ENCODE results near the gene SRRM2.
A peak's percentile ranks its signal among the peaks of the same experiment; 100 is the strongest.

Gene SRRM2

GRCh38 chr16:2752035-2752849 is at the start of gene SRRM2:
Gene SRRM2 (plus strand): TSS chr16:2752638. CDS start chr16:2756365, 3,727 bp downstream.
- peak; percentile 89 to 91 for DNase-seq (ENCODE audit: low read depth in 2 of 2)

GRCh38 chr16:2702871-2703745 is 49.3 kb upstream of the SRRM2 start:
- no peak for DNase-seq (ENCODE audit: low read depth in 2 of 2)

DNA sequence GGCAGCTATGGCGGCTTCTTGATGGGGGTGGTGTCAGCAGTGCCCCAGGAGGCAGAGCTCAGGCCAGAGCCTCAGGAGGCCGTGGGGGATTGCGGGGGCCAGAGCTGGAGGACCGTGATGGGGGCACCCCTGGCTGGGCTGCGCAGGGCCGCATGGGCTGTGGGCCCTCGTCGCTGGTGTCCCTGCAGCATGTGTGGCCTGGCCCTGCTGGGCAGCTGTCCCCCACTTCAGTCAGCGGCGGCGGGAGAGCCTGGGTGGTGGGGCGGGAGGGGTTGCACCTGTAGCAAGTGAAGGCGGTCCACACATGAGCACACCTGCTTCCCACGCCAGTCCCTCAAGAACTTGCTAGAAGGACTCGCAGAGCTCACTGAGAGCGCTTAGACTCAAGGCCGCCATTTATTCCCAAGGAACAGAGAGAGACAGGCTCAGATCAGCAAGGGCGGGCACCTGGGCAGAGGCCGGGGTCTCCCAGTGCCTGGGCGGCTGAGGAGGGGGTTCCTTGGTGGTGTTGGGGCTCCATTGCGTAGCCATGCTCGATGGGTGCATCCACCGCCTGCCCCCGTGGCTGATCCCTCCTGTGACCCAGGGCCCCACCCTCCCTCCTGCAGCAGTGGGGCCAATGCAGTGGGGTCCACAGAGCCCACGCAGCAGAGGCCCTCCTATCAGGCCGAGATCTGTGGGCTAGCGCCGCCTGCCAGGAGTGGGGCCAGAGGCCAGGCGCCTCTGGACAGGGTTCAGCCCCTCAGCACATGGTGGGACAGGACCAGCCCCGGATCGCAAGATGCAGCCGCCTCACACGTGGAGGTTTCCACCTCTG is 48.1 kb upstream of the SRRM2 start:
- DNase-seq (ENCODE audit: low read depth in 2 of 2), result no peak

DNA sequence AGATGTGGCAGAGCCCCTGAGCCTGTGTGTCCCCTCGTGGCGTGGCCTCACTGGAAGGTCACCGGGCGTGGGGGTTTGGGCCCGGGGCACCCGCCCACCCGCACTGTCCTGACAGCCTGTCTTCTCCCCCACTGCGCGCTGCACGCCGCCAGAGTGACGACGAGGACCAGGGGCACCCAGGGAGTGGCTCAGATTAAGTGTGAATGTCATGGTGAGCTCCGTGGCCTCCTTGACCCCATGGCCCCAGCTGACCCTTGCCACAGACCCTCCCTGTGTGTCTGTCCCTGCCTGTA is 47.5 kb upstream of the SRRM2 start:
- DNase-seq (ENCODE audit: low read depth in 2 of 2), result no peak

DNA sequence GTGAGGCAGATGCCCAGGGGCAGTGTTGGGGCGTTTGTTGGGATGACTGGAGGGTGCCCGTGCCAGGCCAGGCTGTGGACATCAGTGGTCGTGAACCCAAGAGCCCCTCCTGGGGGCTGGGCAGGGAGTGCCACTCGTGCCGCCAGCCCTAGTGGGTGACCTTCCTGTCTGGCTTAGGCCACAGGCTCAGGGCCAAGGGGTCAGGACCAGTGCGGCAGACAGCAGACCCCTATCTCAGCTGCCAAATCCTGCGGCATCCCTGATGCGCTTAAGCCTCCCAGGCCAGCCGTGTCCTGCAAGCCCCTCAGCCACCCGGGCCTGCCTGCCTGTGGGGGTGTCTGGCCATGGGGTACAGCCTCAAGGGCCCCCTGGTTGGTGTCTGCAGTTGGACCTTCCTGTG is 47.1 kb upstream of the SRRM2 start:
- DNase-seq (ENCODE audit: low read depth in 2 of 2), result no peak

DNA sequence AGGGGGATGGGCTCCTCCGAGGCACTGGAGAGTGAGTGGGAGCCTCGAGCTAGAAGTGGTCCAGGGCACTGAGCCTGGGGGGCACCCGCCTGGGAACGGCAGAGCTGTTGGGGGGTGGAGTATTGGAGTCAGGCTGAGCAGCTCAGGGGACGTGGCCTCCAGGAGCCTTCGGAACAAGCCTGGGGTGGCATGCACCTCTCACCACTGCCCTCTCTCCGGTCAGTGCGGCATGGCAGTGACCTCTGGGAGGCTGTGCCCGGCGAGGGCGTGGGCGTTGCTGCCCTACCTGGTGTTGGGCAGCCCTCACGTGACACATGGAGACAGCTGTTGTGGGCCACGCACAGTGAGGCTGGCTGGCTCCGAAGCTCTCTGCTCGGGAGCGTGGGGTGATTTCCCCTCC is 46.4 kb upstream of the SRRM2 start:
- DNase-seq (ENCODE audit: low read depth in 2 of 2), result no peak

GRCh38 chr16:2706611-2707311 is 45.7 kb upstream of the SRRM2 start:
- no peak for DNase-seq (ENCODE audit: low read depth in 2 of 2)

- DNase-seq (ENCODE audit: low read depth in 2 of 2), result no peak
These were observed 44.8 kb upstream of the SRRM2 start for GRCh38 chr16:2707368-2708289.

- DNase-seq (ENCODE audit: low read depth in 2 of 2), result no peak
These were observed 44.2 kb upstream of the SRRM2 start for GRCh38 chr16:2708290-2708639.

DNA sequence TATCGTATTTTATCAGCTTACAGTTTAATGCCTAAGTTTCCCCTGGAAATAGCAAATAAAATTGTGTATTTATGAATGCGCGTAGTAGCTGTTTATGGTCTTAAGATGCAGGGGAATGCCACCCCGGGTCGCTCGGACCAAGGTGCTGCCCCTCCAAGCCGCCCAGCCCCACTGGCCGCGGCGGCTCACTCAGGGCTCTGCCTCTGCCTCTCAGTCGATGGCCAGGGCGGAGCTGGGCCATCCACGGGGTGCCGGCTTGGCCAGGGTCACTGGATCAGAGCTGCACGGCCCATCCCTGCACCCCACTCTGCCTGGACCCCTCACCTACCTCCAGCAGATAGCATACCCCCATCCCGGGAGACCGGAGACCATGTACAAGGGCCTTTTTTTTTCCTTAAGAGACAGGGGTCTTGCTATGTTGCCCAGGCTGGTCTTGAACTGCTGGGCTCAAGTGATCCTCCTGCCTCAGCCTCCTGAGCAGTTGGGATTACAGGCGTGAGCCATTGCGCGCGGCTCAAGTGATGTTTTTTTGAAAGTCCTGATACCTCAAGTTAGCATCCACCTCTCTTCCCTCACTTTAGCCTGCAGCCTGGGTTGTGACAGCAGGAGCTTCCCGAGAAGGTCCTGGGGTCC is 43.4 kb upstream of the SRRM2 start:
- no peak for DNase-seq (ENCODE audit: low read depth in 2 of 2)

- no peak for DNase-seq (ENCODE audit: low read depth in 2 of 2)
These were observed 42.9 kb upstream of the SRRM2 start for GRCh38 chr16:2709588-2709984.

GRCh38 chr16:2710021-2710710 is 42.3 kb upstream of the SRRM2 start:
- no peak for DNase-seq (ENCODE audit: low read depth in 2 of 2)

DNA sequence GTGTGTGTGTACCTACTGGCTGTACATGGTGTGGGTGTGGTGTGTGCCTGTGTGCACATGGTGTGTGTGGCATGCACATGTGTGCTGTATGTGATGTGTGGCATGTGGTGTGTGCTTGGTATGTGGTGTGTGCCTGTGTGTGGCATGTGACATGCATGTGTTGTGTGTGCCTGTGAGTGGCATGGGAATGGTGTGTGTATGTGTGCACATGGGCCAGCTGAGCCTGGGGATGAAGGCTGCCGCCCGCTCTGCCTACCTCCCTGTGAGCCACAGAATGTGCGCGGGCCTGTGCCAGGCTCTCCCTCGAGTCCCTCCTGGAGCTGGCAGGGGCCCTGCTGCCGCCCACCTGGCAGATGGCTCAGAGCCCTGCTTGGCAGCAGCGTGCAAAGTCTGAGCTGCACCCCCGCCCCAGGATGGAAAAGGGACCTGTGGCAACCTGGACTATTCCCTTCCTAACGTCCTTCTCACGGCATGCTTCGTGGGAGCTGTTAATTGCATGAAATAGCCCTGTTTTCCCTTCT is 41.7 kb upstream of the SRRM2 start:
- no peak for DNase-seq (ENCODE audit: low read depth in 2 of 2)

- no peak for DNase-seq (ENCODE audit: low read depth in 2 of 2)
These were observed 40.9 kb upstream of the SRRM2 start for GRCh38 chr16:2711370-2712062.

GRCh38 chr16:2712063-2712441 is 40.4 kb upstream of the SRRM2 start:
- DNase-seq (ENCODE audit: low read depth in 2 of 2), result no peak

DNA sequence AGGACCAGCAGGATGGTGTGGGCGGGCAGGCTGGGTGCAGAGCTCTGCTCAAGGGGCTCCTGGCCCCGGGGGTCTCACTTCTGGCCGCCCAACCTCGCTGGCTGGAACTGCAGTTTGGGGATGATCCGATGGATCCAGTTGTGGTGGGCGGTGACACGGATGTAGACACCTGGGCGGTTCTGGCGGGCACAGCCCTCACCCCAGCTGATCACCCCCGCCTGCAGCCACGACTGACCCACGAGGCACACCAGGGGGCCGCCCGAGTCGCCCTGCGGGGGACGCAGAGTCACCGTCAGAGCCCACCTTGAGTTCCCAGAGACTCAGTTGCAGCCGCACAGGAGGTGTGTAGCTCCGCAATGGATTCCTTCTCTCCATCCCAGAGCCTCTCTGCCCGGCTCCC is 39.9 kb upstream of the SRRM2 start:
- no peak for DNase-seq (ENCODE audit: low read depth in 2 of 2)

DNA sequence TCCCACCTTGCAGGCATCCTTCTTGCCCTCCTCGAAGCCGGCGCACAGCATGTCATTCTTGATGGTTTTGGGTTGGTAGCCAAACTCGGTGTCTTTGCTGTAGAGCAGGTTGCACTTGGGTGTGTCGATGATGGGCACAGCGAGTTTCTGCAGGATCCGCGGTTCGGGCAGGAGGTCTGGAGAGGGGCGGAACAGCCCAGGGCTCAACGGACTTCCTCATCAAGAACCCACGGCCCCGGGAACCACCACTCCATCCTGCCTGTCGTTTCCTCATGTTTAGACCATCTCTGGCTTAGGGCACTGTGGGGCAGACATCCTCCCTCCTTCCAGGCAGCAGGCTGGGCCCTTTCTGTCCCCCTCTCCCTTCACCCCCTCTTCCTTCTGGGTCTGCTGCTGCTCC is 38.9 kb upstream of the SRRM2 start:
- no peak for DNase-seq (ENCODE audit: low read depth in 2 of 2)

DNA sequence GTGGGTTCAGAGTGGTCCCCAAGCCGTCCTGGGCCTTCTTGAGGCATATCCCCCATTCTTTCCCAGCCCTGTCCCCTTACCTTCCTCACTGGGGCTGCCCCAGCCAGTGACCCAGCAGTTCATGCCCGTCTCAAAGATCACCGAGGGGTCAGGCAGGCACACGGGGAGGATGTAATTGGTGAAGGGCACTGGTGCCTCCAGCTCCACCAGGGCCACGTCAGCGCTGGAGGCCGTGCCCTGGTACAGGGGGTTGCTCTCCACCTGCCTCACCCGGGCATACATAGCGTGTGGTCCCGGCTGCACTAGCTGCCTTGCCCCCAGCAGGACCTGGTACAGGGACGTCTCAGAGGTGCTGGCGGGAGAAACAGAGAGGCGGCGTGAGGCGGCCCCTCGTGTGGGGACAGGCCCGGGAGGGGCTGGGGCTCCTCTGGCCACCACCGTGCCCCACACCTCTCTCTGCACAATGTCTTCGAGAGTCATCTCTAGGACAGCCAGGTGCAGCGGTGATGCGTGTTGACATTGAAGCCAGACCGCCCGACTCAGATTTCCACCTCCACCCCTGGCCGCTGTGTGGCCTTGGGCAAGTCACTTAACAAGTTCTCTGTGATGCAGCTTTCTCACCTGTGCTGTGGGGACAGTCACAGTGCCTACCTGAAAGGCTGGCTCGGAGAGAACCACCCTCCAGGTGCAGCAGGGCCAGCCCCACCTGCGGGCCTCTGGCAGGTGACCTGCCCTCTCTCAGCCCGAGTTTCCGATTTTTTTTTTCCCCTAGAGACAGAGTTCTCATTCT is 38.3 kb upstream of the SRRM2 start:
- DNase-seq (ENCODE audit: low read depth in 2 of 2), result no peak
